Fibroblast of skin of left quadriceps (primary cell): ENCODE data around the gene KLRG1.

Source experiments
- DNase-seq, 2 experiments: peaks; one replicate each; pipeline ENCODE4 v3.0.0-alpha.2; 2013; ENCODE audit warnings: low read depth in 2 of 2

KLRG1 gene

DNA sequence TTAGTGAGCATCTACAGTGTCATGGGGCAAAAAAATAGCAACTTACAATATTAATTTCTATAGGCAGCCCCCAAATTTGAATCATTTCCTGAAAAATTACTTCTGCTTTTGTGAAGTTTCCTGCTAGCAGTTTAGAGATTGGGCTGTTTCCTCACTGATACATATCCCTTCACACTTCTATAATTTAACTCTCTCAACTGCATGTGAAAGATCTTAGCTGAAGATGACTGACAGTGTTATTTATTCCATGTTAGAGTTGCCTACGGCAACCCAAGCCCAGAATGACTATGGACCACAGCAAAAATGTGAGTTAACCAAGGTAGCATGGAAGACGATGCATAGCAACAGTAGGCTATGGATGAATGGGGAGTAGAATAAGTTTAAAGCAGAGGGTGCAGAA, at the start of gene KLRG1:
Gene KLRG1 (plus strand): TSS at position 134 of the 400 bp plus-strand sequence. CDS start 90 bp downstream, at position 224.
- DNase-seq: no peak

DNA sequence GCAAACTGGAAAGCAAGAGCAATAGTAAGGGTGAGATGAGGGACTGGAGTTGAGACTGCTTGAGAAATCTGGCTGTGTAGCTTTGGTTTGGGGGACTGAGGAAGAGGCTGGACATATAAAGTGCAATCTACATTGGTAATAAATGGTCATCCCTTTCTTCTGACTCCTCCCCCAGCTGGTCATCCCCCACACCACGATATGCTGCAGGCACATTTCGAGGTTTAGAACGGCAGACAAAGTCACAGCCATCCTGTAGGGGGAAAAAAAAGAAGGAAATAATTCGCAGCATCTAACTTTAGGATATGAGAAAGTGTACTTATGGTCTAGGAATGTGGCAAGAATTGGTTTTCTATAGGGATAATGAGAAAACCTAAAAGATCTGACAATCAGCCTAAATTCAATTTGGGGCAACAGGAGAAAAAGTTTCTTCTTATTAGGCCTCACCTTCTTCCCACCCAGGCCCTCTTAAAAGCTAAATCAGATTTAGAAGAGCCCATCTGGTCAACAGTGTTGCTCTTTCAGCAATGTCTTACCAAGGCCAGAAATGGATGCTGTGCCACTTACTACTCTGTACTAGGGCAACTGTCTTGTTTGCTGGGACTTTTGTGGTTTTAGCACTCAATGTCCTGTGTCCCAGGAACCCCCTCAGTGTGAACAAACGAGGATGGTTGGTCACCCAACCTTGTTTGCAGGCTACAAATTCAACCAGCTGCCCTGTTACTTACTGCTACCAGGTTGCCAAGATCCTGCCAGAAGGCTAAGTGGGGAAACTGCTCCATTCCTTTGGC, 47.5 kb upstream of the KLRG1 start:
- DNase-seq: no peak

DNA sequence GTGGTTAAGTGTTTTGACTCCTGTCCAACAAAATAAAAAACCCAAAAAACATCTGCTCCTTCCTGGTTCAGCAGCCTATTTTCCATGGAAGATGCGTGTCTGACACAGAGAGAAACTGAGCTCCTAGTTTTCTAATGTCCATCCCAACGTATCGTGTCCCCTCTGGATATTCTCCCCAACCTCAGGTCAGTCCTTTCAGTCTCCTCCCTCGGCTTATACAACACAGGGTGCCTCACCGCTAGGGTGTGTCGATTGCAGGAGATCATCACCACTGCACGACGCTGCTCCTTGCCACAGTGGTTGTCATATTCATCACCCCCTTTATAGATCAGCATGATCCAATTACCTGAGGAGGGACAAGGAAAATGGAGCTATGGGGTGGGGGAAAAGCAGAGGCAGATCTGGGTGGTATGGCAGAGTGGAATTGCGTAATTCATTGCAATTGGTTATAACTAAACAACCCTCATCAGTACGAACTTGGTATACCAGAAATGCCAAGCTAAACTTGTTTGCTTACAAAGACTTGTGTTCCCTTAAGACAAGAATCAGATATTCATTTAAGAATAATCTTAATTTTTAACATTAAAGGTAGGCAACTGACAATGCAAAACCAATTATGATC, 45.7 kb upstream of the KLRG1 start:
- no peak for DNase-seq

DNA sequence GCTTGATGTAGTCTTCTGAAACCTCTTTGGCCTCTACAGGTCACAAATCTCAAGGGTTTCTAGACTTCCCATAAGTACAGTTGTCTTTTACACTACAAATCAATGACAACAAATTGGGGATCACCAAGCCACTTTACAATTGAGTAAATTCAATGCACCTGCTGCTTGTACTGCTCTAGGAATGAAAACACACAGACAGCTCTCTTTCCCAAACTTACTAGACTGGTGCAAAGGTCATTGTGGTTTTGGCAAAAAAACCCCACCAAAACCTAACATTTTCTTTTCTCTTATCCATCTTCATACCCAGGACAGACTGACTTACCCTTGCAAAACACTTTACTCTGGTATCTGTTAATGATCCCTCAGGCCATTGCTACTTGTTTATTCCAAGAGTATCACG, 42.6 kb upstream of the KLRG1 start:
- DNase-seq: no peak

DNA sequence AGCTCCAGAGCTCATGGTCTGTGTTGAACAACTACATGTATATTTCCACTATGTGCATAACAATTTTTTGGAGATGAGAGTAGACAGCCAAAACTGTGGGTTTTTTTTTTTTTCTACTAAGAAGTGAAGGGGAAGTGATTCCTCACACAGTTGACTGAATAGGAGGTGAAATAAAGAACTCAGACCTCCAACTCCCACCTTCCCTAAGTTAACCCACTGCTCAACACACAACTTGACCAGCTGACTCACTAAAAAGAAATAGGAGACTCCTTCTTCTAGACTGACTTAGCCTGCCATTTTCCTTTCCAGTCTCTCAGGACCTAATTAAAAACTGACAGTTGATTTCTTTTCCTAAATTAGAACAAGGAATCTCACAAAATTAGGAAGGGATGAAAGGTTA, 41.6 kb upstream of the KLRG1 start:
- no peak for DNase-seq

DNA sequence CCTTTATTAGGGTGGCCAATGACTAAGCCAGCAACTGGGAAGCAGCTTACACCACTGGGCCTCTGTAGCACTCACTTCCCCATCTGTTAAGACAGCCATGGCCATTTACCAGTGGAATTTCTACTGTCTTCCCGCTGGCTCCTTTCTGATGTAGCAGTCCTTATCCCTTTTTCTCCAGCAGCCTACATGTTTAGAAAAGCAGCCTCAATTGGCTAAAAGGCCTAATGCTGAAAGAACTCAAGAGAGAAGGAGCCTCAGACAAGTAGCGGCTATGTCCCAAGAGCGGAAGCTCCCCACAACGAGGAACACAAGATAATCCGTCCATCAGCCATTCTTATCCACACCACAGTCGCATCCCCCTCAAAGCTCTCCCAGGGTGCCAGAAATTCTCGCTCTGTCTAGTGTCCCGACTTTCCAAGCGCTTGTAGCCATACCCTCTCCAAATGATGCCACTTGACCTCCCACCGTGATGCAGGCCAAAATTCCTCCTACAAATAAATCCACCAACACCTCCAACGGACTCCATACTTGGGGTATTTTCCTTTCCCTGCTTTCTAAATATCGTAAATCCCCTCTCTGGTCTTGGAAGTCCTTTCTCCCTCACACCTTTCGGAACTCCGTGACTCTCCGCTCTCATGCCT, 40.5 kb upstream of the KLRG1 start:
- DNase-seq: no peak

DNA sequence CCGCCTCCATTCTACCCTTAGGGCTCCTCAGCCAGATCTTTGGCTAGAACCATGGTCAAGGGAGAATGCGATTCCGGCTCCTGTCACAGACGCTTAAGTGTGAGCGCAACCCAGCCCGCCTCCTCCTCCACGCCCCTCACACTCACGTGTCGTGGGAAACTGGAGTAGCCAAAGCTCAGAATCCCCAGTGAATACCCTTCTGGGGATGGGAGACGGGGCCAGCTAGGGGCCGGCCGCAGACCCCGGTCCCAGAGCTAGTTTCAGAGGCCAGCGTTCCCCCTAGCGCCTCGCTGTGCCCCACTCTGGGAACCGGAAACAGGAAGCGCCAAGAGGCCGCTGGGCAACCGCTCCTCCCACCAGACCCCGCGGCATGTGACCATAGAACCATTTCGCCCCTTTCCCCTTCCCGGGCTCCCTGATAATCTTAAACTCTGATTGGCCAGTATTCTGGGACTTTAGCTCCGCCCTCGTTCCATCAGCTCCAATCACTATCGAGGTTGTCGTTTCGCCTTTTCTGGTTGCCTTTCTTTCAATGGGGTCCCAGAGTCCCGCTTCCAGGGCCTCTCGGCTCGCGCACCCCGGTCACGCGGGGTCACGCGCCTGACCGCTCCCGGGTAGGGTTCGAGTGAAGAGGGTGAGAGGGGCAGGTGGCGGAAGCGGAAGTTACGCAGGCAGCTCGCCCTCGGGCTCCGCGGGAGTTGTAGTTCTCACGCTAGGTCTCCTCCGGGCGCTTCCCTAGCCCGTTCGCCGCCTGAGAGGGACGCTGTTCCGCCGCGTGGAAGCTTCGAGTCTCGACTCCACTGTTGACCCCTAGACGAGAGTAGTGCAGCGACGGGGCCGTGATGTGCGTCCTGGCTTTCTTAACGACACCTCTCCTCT, 39.8 kb upstream of the KLRG1 start, which contains the start of gene M6PR:
Gene M6PR (minus strand): TSS at position 304 of the 879 bp plus-strand sequence. CDS start 3,241 bp downstream, outside the sequence.
- peak; percentile 87 for DNase-seq

DNA sequence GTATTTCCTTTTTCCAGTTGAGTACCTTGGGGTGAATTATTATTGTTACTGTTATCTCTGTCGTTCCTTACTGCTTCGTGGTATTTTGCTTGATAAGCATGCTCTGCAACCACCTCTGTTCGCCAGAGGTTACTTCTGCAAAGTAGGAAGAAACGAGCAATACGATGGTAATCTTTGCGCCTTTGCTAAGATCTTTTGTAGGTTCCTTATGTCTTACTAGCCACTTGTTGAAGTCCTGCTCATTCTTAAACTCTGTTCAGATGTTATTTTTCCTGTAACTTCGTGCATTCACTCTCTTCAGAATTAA, 39.2 kb upstream of the KLRG1 start:
- DNase-seq: no peak

DNA sequence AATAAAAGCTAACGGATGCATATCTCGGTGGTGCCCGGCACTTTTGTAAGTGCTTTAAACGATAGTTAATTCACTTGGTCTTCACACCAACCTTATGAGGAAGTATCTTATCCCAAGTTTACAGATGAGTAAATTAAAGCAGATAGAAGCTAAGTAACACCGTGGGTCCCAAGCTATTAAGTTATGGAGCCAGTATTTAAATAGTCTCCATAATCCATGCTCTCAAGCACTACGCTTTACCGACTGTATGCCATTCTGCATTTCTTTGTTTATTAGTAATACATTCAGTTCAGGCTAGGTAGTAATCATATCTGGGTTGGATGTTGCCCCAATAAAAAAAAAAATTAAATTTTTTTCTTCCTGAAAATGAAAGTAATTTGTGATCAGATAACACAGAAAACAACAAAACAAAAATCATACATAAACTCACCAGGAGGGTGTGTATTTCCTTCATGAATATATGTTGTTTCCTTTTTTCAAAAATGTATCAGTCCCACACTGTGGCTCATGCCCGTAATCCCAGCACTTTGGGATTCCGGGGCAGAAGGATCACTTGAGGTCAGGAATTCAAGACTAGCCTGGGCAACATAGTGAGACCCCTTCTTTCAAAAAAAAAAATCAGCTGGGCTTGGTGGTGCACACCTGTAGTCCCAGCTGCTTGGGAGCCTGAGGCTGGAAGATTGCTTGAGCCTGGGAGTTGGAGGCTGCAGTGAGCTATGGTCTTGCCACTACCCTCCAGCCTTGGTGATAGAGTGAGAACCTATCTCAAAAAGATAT, 38.5 kb upstream of the KLRG1 start:
- no peak for DNase-seq

DNA sequence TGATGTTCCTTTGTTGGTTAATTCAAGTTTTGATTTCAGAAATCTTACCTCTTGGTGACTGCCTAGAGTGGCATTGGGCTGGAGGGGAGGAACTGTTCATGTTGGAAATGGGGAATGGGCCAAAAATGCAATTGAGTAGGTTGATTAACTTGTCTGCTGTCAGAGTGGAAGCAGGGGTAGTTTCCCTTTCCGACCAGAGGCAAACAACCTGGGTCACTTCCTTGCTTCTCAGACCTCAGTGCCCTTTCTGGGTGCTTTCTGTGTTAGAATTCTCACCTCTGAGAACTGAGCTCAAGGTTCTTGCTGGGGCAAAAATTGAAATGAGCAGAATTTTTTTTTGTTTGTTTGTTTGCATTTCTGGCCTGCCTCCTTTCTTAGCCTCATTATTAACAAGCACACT, 37.6 kb upstream of the KLRG1 start:
- DNase-seq: no peak

DNA sequence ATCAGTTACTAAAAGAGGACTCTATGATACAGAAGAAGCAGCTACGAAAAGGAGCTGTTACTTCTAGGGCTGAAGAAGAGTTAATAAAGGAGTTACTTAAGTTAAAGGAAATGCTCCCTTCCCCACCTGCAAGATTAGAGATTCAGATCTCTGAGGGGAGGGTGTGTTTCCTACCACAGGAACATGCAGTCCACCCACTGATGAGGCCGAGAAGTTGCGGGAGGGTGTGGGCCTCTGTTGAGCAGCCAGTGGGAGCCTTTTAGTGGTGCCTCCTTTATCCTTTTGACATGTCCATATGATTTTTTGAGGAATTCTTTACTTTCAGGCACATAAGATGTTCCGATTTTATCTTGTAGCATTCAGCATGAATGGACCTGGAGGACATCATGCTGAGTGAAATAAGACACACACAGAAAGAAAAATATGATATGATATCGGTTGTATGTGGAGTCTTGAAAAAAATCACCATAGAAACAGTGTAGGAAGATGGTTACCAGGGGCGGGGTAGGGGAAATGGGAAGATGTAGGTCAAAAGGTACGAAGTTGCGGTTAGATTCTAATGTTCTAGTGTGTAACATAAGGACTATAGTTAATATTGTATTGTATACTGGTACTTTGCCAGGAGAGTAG, 35.5 kb upstream of the KLRG1 start:
- no peak for DNase-seq

DNA sequence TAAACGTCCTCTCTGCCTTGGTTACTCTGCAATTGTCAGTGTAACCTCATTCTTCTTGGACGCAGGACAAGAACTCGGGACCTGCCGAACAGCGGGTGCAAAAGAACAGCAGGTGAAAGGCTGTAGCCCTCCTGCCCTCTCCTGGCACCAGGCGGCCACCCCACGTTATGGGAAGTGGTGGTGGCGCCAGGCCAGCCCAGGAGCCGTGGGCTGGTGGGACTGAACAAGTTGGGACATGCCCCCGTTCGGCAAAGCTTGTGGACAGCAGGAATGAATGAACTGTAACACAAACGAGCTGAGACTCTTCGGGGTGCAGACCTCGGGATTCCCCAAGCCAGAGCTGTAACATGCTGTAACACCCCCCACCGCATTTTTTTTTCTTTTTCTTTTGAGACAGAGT, 33.3 kb upstream of the KLRG1 start:
- no peak for DNase-seq

DNA sequence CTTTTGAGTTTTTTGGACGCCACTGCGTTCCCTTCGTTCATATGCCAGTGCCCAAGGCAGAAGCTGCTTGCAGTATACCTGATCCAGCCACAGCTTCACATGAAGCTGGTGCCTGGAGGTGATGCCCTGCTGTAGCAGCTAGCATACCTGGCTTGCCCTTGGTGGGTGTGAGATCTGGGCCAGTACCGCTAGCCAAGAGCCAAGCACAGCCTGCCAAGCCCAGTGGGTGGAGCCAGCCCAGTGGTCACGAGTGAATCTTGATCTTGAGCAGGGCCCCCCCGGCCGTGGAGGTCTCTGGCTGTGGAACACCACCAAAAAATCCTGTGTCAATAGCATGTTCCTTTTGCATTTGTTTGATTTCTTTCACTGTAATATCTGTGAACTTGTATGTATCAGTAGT, 32.6 kb upstream of the KLRG1 start:
- DNase-seq: no peak

DNA sequence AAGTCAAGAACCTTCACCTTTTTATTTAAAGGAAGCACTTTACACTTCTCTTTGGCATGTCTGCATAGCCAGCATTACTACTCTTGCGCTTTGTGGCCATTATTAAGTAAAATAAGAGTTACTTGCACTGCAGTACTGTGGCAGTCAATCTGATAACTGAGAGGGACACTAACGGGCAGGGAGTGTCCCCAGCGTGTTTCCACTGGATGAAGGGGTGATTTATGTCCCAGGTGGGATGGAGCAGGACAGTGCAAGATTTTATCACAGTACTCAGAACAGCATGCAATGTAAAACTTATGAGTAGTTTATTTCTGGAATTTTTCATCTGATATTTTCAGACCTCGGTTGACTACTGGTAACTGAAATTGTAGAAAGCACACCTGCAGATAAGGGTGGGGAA, 31.8 kb upstream of the KLRG1 start:
- no peak for DNase-seq

DNA sequence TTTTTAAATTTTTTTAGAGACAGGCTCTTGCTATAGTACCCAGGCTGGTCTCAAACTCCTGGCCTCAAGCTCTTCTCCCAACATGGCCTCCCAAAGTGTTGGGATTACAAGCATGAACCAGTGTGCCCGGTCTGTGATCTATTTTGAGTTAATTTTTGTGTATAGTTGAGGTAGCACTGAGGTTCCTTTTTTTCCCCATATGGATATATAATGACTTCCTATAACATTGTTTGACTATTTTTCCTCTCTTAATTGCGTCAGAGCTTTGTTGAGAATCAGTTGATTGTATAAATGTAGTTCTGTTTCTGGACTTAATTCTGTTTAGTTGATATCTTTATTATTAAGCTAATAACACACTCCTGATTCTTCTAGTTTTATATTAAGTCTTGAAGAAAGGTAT, 31.3 kb upstream of the KLRG1 start:
- DNase-seq: no peak

DNA sequence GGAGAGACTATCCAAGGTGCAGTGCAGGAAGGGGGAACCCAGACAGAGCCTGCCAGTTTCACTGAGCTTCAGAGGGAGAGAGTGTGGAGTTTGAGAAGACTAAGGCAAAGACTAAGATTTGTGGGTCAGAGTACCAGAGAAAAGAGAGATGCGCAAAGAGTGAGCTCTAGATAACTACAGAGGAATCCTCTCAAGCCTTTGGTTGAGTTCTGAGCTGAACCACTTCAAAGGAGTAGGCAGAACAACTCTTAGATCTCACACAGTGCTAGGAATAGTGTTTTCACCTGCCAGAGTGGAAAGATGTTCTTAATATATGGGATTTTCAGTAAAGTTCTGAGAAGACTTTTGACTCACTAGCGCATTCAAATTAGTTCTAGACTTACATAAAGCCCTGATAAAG, 29.2 kb upstream of the KLRG1 start:
- DNase-seq: no peak

DNA sequence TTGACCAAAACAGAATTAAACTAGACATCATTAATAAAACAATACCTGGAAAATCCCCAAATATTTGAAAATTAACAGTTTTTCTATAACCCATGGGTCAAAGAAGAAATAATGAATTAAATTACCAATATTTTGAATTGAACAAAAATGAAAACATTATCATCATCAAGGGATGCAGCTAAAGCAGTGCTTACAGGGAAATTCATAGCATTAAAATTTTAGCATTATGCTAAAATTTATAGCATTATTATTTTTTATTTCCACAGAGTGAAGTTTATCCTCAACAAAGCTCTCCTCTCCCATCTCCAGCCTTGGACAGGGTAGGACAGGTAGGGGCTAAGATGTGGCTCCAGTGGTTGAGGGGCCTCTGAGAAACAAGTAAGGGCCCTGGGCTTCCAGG, 20.6 kb upstream of the KLRG1 start:
- DNase-seq: no peak

DNA sequence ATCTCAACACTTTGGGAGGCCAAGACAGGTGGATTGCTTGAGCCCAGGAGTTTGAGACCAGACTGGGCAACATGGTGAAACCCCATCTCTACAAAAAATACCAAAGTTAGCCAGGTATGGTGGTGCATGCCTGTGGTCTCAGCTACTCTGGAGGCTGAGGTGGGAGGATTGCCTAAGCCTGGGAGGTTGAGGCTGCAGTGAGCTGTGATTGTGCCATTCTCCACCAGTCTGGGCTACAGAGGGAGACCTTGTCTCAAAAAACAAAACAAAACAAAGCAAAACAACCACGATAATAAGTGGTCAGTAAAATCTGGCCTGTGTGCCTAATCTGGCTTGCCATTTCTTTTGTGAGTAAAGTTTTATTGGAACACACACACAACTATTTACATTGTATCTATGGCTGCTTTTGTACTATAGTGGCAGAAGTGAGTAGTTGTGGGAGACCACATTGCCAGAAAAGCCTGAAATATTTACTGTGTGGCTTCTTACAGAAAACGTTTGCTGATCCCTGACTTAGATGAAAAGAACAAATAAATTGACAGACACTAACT, 19.4 kb upstream of the KLRG1 start:
- no peak for DNase-seq

DNA sequence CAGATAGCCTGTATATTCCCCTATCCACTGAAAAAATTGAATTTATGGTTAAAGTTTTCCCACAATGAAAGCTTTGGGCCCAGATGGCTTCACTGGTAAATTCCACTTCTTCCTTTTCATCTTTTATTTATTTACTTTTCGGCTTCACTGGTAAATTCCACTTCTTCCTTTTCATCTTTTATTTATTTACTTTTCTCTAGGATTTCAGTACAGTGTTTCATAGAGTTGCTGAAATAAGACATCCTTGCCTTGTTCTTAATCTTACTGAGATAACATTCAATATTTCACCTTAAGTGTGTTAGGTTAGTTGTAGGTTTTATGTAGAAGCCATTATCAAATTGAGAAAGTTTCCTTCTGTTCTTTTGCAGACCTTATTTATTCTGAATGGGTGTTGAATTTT, 18.9 kb upstream of the KLRG1 start:
- no peak for DNase-seq

DNA sequence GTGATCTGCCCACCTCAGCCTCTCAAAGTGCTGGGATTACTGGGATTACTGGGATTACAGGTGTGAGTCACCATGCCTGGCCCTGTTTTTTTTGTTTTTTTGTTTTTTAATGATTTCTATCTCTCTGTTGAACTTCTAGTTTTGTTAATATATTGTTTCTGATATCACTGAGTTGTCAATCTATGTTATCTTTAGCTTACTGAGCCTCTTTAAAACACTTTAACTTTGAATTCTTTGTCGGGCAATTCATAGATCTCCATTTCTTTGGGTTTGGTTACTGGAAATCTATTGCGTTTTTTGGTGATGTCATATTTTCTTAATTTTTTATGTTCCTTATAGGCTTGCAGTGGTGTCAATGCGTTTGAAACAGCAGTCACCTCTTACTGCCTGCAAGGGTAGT, 9.2 kb upstream of the KLRG1 start:
- DNase-seq: no peak
